NT2/D1 (cell line): ENCODE measurements around the gene CTU2.
A peak's percentile ranks its signal among the peaks of the same experiment; 100 is the strongest.

Source experiments
- DNase-seq: peaks from one replicate; pipeline ENCODE4 v3.0.0-alpha.2; 2011; ENCODE audit warnings: low read depth, low spot score
- H3K27me3 ChIP-seq: 2 replicates; pipeline ENCODE4 v1.6.0; 2011; ENCODE audit warnings: mild to moderate bottlenecking; ENCODE audit not compliant: insufficient read length, insufficient read depth
- H3K36me3 ChIP-seq: 2 replicates; pipeline ENCODE4 v1.6.1; 2011; ENCODE audit warnings: mild to moderate bottlenecking, low read length, mixed read lengths; ENCODE audit not compliant: insufficient read depth, insufficient read length
- H3K4me1 ChIP-seq: 2 replicates; pipeline ENCODE4 v1.5.1; 2011; ENCODE audit not compliant: insufficient read depth, insufficient read length
- H3K4me3 ChIP-seq: 2 replicates; pipeline ENCODE4 v1.5.1; 2011; ENCODE audit warnings: low read depth; ENCODE audit not compliant: insufficient read length
- H3K9ac ChIP-seq: 2 replicates; pipeline ENCODE4 v1.6.0; 2011; ENCODE audit warnings: low read depth; ENCODE audit not compliant: insufficient read length
- H3K9me3 ChIP-seq: 2 replicates; pipeline ENCODE4 v1.5.1; 2011; ENCODE audit warnings: mild to moderate bottlenecking, low read length; ENCODE audit not compliant: insufficient read depth
- SUZ12 ChIP-seq: IDR thresholded peaks from 2 replicates; pipeline ENCODE4 v1.6.1; 2011; ENCODE audit not compliant: insufficient read length, insufficient read depth; ENCODE audit errors: extremely low read depth
- YY1 ChIP-seq: IDR thresholded peaks from 2 replicates; pipeline ENCODE4 v1.6.1; 2011; ENCODE audit not compliant: insufficient read length, insufficient read depth
- ZNF274 ChIP-seq: IDR thresholded peaks from 2 replicates; pipeline ENCODE4 v1.6.1; 2011; ENCODE audit warnings: mild to moderate bottlenecking, low read depth, low read length

Gene CTU2

DNA sequence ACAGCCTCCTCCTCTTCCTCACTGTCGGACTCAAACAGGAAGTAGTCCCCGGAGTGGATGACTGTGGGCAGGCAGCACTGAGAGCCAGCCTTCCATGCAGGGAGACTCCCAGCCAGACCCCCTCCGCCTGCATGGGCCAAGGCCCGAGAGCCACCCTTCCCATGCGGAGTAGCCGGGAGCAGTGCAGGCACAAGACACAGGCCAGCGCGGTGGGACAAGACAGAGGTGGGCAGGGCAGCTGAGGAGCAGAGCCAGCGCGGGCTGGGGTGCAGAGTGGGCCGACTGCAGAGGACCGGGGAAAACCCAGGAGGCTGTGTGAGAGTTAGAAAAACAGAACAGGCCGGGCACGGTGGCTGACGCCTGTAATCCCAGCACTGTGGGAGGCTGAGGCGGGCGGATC, 17.6 kb downstream of the CTU2 start:
- DNase-seq, result no peak
- H3K4me3 ChIP-seq, result no peak overlapping the region
- no peak overlapping the region for H3K9ac ChIP-seq
- TF ChIP-seq YY1, result no peak
- H3K36me3 ChIP-seq, result peaks cover 91% of the 10 kb centered on the region
- peaks cover 29% of the 10 kb centered on the region for H3K4me1 ChIP-seq
- no peaks in the 10 kb centered on the region for H3K9me3 ChIP-seq
- H3K27me3 ChIP-seq, result no peaks in the 10 kb centered on the region

DNA sequence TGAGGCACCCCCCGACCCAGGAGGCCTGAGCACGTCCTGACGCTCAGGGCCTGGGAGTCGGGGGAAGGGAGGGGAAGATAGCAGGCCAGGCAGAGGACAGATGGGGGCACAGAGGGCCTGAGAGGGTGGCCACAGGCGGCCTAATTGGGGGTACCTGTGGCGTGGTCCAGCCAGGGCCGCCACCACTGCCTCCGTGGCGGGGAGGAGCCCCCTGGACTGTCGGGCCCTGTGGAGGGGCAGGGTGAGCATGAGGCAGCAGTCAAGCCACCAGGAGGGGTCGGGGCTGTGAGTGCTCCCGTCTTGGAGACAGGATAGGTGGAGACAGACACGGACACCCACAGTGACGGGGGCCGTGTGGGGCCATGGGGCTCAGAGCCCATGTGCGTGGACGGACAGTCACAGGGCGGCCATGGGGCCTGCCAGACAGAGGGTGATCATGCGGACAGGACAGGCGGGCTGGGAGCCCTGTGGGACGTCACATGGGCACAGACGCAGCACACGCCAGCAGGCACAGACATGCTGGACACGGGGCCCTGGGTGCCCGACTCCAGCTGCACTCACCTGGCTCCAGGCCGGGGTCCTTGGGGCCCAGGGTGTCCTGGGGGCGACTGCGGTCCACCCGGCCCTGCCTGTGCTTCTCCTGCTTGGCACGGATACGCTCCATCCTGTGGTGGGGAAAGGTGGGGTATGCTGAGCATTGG, 18.7 kb downstream of the CTU2 start:
- H3K4me3 ChIP-seq, result no peak overlapping the region
- H3K9ac ChIP-seq, result peak overlapping the region; percentile 32
- H3K36me3 ChIP-seq, result peaks cover 84% of the 10 kb centered on the region
- no peaks in the 10 kb centered on the region for H3K9me3 ChIP-seq
- no peak for DNase-seq
- peaks cover 29% of the 10 kb centered on the region for H3K4me1 ChIP-seq
- H3K27me3 ChIP-seq, result no peaks in the 10 kb centered on the region
- no peak for TF ChIP-seq YY1
- no peak for TF ChIP-seq SUZ12
- no peak for TF ChIP-seq ZNF274

DNA sequence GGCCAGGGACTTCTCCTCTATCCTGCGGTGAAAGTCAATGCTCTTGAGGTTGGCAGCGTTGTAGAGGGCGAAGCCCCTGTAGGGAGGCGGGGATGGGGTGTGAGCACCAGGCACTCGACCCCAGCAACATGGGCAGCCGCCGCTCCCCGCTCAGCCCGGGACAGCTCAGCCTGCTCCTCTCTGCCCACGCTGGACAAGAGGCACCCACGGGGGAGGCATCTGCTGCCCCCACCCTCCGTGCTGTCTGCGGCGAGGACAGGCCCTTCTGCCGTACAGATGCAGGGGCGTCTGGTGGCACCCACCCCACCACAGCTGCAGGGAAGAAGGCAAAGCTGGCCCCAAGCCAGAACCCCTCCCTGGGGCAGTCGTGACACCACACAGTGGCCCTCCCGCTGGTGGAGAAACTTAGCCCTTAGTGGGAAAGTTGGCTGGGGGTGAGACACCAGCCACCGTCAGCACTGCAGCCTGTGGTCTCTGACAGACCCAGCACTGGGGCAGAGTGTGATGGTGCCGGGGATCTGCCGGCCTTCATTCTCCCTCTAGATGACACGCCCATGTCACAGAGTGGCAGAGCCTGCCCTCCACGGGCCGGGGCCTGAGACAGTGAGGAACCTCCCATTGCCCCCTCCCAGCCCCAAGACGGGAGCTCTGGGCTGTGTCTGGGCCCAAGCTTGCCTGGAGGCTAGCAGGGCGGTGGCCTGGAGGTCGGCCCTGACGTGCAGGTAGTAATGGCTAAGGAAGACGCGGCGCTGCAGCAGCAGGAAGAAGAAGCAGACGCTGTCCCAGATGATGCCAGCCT, 19.5 kb downstream of the CTU2 start:
- no peak for DNase-seq
- Histone ChIP-seq H3K4me1 (peaks cover 29% of the 10 kb centered on the region), H3K9ac (peak overlapping the region; percentile 24), H3K9me3 (no peaks in the 10 kb centered on the region), H3K4me3 (no peak overlapping the region), H3K27me3 (no peaks in the 10 kb centered on the region), H3K36me3 (peaks cover 82% of the 10 kb centered on the region)
- TF ChIP-seq YY1 (no peak), ZNF274 (no peak), SUZ12 (no peak)

DNA sequence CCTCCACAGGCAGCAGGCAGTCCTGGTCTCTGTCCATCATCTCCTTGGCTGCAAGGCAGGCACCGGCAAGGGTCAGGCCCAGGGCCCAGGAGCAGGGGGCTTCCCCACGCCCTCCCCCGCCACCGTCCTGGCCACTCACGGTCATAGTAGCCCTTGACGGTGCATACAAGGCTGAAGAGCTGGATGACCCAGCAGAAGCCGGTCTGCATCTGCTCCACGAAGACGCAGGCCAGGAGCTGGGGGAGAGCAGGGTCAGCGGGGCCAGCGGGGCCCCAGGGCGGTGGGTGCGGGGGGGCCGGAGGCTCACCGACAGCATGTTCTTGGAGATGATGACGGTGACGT, 20.1 kb downstream of the CTU2 start:
- peaks cover 29% of the 10 kb centered on the region for H3K4me1 ChIP-seq

DNA sequence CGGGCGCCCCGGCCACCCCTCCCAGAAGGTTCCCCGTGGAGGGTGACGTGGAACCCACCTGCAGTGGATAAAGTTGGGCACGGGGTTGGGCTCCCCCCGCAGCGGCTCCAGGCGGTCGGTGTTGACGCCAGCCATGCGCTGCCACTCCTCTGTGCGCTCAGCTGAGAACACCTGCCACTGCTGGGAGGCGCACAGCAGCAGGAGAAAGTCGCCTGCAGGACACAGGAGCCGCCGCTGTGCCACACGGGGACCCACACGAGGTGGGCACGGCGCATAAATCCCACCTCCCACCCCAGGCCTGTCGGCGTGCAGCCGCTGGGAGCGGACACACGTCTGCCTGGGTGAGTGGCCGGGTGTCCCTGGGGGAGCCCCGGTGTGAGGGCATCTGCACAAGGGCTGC, 20.7 kb downstream of the CTU2 start:
- TF ChIP-seq ZNF274 (no peak), YY1 (no peak), SUZ12 (no peak)
- Histone ChIP-seq H3K4me3 (no peak overlapping the region), H3K36me3 (peaks cover 79% of the 10 kb centered on the region), H3K9me3 (no peaks in the 10 kb centered on the region), H3K9ac (no peak overlapping the region), H3K27me3 (no peaks in the 10 kb centered on the region), H3K4me1 (peaks cover 29% of the 10 kb centered on the region)
- no peak for DNase-seq

More for the DNA sequence above, 20.1 kb downstream of the CTU2 start:
- H3K9ac ChIP-seq, result no peak overlapping the region
- DNase-seq, result no peak
- no peaks in the 10 kb centered on the region for H3K9me3 ChIP-seq
- no peak for TF ChIP-seq SUZ12
- no peak for TF ChIP-seq YY1
- no peak for TF ChIP-seq ZNF274
- no peaks in the 10 kb centered on the region for H3K27me3 ChIP-seq
- no peak overlapping the region for H3K4me3 ChIP-seq
- H3K36me3 ChIP-seq, result peaks cover 81% of the 10 kb centered on the region

DNA sequence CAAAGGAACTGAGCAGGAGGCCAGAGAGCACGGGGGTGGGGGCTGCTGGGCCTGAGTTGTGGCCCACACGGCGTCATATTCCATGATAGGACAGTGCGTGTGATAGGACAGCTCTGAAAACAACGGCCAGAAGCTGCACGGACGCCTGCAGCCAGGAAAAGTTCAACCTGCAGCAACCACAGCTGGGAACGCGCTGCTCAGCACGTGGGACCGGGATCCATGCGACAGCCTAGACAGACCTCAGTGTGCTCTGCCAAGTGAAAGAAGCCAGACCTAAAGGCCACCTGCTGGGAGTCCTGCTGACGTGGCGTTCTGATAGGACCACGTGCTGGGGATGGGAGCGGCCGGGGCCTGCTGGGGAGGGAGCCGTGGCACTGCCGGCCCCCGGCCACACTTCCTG, 21.6 kb downstream of the CTU2 start:
- DNase-seq, result no peak
- TF ChIP-seq ZNF274, result no peak
- TF ChIP-seq SUZ12, result no peak
- TF ChIP-seq YY1, result no peak
- no peaks in the 10 kb centered on the region for H3K27me3 ChIP-seq
- peaks cover 80% of the 10 kb centered on the region for H3K36me3 ChIP-seq
- H3K4me1 ChIP-seq, result peaks cover 27% of the 10 kb centered on the region
- peak overlapping the region; percentile 32 for H3K9ac ChIP-seq
- H3K4me3 ChIP-seq, result no peak overlapping the region
- no peaks in the 10 kb centered on the region for H3K9me3 ChIP-seq

DNA sequence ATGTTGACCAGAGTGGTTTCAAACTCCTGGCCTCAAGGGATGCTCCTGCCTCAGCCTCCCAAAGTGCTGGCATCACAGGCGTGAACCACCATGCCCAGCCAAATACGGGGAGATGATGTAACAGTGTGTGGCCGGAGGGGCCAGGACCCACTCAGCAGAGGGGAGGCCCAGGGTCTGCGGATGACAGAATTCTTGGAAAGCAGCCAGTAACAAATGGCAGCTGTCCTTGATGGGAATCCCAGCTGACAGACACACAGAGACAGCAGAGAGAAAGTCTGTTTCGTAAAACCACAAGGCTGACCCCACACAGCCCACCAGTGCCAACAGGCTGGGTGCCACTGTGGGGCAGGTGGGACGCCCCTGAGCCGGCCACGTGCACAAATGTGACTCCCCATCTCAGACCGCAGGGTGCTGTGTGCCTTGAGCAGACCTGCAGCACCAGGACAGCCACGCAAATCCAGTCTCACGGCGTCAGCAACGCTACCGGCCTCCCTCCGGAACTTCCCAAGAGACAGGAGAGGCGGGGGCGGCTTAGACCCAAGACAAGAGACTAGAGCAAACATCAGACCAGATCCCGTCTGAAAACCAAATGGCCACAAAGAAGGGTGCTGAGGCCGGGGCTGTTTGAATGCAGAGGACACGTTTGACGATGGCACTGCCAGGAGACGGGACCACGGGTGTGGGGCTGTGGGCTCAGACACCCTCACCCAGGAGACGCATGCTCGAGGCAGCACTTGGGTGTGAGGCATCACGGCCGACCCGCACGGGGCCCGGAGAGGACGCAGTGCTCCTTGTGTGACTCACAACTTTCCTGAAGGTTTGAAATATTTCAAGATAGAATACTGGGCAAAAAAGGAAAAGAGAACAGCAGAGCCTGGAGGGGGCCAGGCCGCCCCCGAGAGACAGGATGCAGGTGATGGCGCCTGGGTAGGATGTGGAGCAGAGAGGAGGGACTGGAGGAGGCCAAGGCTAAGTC, 24.6 kb downstream of the CTU2 start:
- Histone ChIP-seq H3K36me3 (peaks cover 80% of the 10 kb centered on the region), H3K4me1 (peaks cover 15% of the 10 kb centered on the region), H3K9me3 (no peaks in the 10 kb centered on the region), H3K9ac (peak overlapping the region; percentile 3), H3K4me3 (no peak overlapping the region), H3K27me3 (no peaks in the 10 kb centered on the region)
- DNase-seq, result no peak
- TF ChIP-seq SUZ12, result no peak
- TF ChIP-seq ZNF274, result no peak
- no peak for TF ChIP-seq YY1
